H1 (cell line): ENCODE results near the gene PTF1A. TPM values are rescaled to one million over a fixed set of nuclear protein-coding genes. Genes with fewer than 3 reads are reported as not detected.

ENCODE experiments used
- CTCF ChIA-PET: fragments of 300-600 bp; sonication (Branson Sonifier 250); formaldehyde crosslinking; loops from one replicate; lab custom pipeline; 2021; ENCODE audit not compliant: partially characterized antibody; lab: Charles Lee
- POLR2A ChIA-PET: fragments of 300-600 bp; sonication (Branson Sonifier 250); formaldehyde crosslinking; loops from one replicate; lab custom pipeline; 2021; ENCODE audit warnings: inconsistent platforms; ENCODE audit not compliant: partially characterized antibody; lab: Charles Lee
- DNase-seq, 2 experiments: peaks; one replicate each; pipeline versions ENCODE4 v3.0.0 to v3.0.0-alpha.2; 2010 to 2022; ENCODE audit warnings: low spot score in 2 of 2, low read depth in 1 of 2, mixed read lengths in 1 of 2
- FAIRE-seq: peaks from 2 replicates; lab custom pipeline; 2011; peaks lifted over from hg19 to GRCh38; lab: Jason Lieb, UNC
- H2AFZ ChIP-seq: 2 replicates; pipeline ENCODE4 v1.8.1; 2012; ENCODE audit warnings: low read length, inconsistent platforms
- H2AK5ac ChIP-seq: 2 replicates; pipeline ENCODE4 v1.6.1; 2013; ENCODE audit warnings: low read depth, low read length
- H2BK120ac ChIP-seq: replicated peaks from 2 replicates; pipeline ENCODE3; 2013; ENCODE audit warnings: low read depth, low read length, inconsistent platforms
- H2BK12ac ChIP-seq: 2 replicates; pipeline ENCODE4 v1.6.1; 2013; ENCODE audit warnings: low read depth, low read length
- H2BK15ac ChIP-seq: 2 replicates; pipeline ENCODE4 v1.6.1; 2013; ENCODE audit warnings: low read length
- H2BK20ac ChIP-seq: 2 replicates; pipeline ENCODE4 v1.6.1; 2013; ENCODE audit warnings: low read length
- H2BK5ac ChIP-seq: 2 replicates; pipeline ENCODE4 v1.6.1; 2013; ENCODE audit warnings: low read depth, low read length
- H3K14ac ChIP-seq: 2 replicates; pipeline ENCODE4 v1.6.1; 2013; ENCODE audit warnings: inconsistent platforms; ENCODE audit not compliant: insufficient read length
- H3K18ac ChIP-seq: 2 replicates; pipeline ENCODE4 v1.6.1; 2013; ENCODE audit warnings: low read length; ENCODE audit errors: extremely low read depth
- H3K23ac ChIP-seq: 2 replicates; pipeline ENCODE4 v1.6.1; 2013; ENCODE audit warnings: inconsistent platforms; ENCODE audit not compliant: insufficient read length
- H3K23me2 ChIP-seq: 2 replicates; pipeline ENCODE4 v1.6.1; 2013; ENCODE audit warnings: low read depth, low read length
- H3K27ac ChIP-seq: 2 replicates; pipeline ENCODE4 v1.6.1; 2011; ENCODE audit warnings: low read depth, low read length, inconsistent platforms
- H3K27me3 ChIP-seq, 4 experiments: replicated peaks in 1 of 4; 1 replicate in 1 of 4; 2 replicates in 3 of 4; pipeline versions ENCODE4 v1.6.1 to v1.8.1; 2011 to 2013; ENCODE audit warnings: low read length in 3 of 4, mild to moderate bottlenecking in 3 of 4, inconsistent platforms in 2 of 4, mixed read lengths in 2 of 4, moderate library complexity in 1 of 4; ENCODE audit not compliant: control insufficient read depth in 3 of 4, insufficient read depth in 3 of 4; ENCODE audit errors: extremely low read depth in 1 of 4
- H3K36me3 ChIP-seq, 4 experiments: 2 replicates each; pipeline versions ENCODE4 v1.6.1 to v1.8.1; 2011 to 2013; ENCODE audit warnings: mild to moderate bottlenecking in 4 of 4, low read length in 3 of 4, moderate library complexity in 2 of 4, control low read depth in 1 of 4, inconsistent platforms in 1 of 4; ENCODE audit not compliant: insufficient read depth in 4 of 4, control insufficient read depth in 2 of 4
- H3K4ac ChIP-seq: replicated peaks from 2 replicates; pipeline ENCODE3; 2013; ENCODE audit warnings: low read length, low read depth, mixed read lengths, inconsistent platforms; ENCODE audit not compliant: insufficient read length
- H3K4me1 ChIP-seq, 4 experiments: replicated peaks in 1 of 4; 1 replicate in 1 of 4; 2 replicates in 3 of 4; pipeline versions ENCODE4 v1.6.1 to v1.8.1; 2011 to 2013; ENCODE audit warnings: low read length in 3 of 4, inconsistent platforms in 2 of 4, mixed read lengths in 1 of 4; ENCODE audit not compliant: insufficient read depth in 4 of 4, control insufficient read depth in 3 of 4
- H3K4me2 ChIP-seq, 2 experiments: 2 replicates each; pipeline versions ENCODE4 v1.6.1 to v1.8.1; 2011 to 2013; ENCODE audit warnings: low read depth in 2 of 2, low read length in 2 of 2, control low read depth in 1 of 2, inconsistent platforms in 1 of 2, mild to moderate bottlenecking in 1 of 2; ENCODE audit not compliant: insufficient read depth in 1 of 2
- H3K4me3 ChIP-seq, 4 experiments: fragments of 200-600, 300-600 bp in 1 of 4; sonication (generic), shearing (Covaris generic), sonication (Bioruptor Twin) in 1 of 4; 2 replicates each; pipeline versions ENCODE4 v1.5.1 to v1.8.1; 2011 to 2016; ENCODE audit warnings: low read length in 4 of 4, low read depth in 3 of 4, control low read depth in 2 of 4, inconsistent platforms in 2 of 4, mild to moderate bottlenecking in 2 of 4, mixed read lengths in 1 of 4, moderate library complexity in 1 of 4; ENCODE audit not compliant: insufficient read depth in 2 of 4; ENCODE audit errors: extremely low read depth in 1 of 4
- H3K56ac ChIP-seq: replicated peaks from 2 replicates; pipeline ENCODE3; 2013; ENCODE audit warnings: low read depth, mild to moderate bottlenecking, mixed read lengths, low read length, inconsistent platforms; ENCODE audit not compliant: insufficient read length
- H3K79me1 ChIP-seq: 2 replicates; pipeline ENCODE4 v1.6.1; 2013; ENCODE audit warnings: low read depth, low read length, control low read depth
- H3K79me2 ChIP-seq, 2 experiments: 2 replicates each; pipeline versions ENCODE4 v1.6.1 to v1.8.1; 2012 to 2013; ENCODE audit warnings: low read length in 2 of 2, mild to moderate bottlenecking in 2 of 2, inconsistent platforms in 1 of 2; ENCODE audit not compliant: insufficient read depth in 2 of 2, control insufficient read depth in 1 of 2
- H3K9ac ChIP-seq, 4 experiments: replicated peaks in 1 of 4; 1 replicate in 1 of 4; 2 replicates in 3 of 4; pipeline versions ENCODE4 v1.6.1 to v1.8.1; 2011 to 2013; ENCODE audit warnings: low read depth in 3 of 4, low read length in 3 of 4, control low read depth in 2 of 4, mild to moderate bottlenecking in 2 of 4, moderate library complexity in 2 of 4, inconsistent platforms in 1 of 4; ENCODE audit errors: extremely low read depth in 1 of 4
- H3K9me3 ChIP-seq, 2 experiments: 2 replicates each; pipeline versions ENCODE4 v1.6.1 to v1.8.1; 2012 to 2013; ENCODE audit warnings: mild to moderate bottlenecking in 2 of 2, moderate library complexity in 2 of 2, control low read depth in 1 of 2, inconsistent platforms in 1 of 2, low read depth in 1 of 2, low read length in 1 of 2, mixed read lengths in 1 of 2; ENCODE audit not compliant: insufficient read depth in 2 of 2
- H4K20me1 ChIP-seq, 2 experiments: replicated peaks in 1 of 2; 2 replicates each; pipeline versions ENCODE3 to v1.8.1; 2011 to 2013; ENCODE audit warnings: inconsistent platforms in 2 of 2, low read length in 2 of 2, mild to moderate bottlenecking in 1 of 2; ENCODE audit not compliant: insufficient read depth in 2 of 2, control insufficient read depth in 1 of 2
- H4K5ac ChIP-seq: 2 replicates; pipeline ENCODE4 v1.6.1; 2013; ENCODE audit warnings: low read length, low read depth, mixed read lengths, inconsistent platforms; ENCODE audit not compliant: insufficient read length
- H4K8ac ChIP-seq: 2 replicates; pipeline ENCODE4 v1.8.0; 2013; ENCODE audit warnings: mild to moderate bottlenecking, moderate library complexity, low read length, inconsistent platforms; ENCODE audit not compliant: insufficient read depth; ENCODE audit errors: extremely low read depth
- H4K91ac ChIP-seq: replicated peaks from 2 replicates; pipeline ENCODE3; 2013; ENCODE audit warnings: low read length, mixed read lengths, inconsistent platforms; ENCODE audit not compliant: insufficient read length
- BACH1 ChIP-seq: IDR thresholded peaks from 2 replicates; pipeline ENCODE4 v1.6.1; 2012; ENCODE audit warnings: low read length, improper control_type of control experiment
- CHD1 ChIP-seq: IDR thresholded peaks from 2 replicates; pipeline ENCODE4 v1.6.1; 2012; ENCODE audit warnings: low read depth, low read length, improper control_type of control experiment
- CTCF ChIP-seq, 3 experiments: IDR thresholded peaks; 1 replicate in 2 of 3; 2 replicates in 1 of 3; pipeline versions ENCODE4 v1.5.1 to v1.6.1; 2011; ENCODE audit warnings: low read length in 3 of 3, mild to moderate bottlenecking in 3 of 3, inconsistent platforms in 2 of 3, low read depth in 1 of 3, moderate library complexity in 1 of 3; ENCODE audit not compliant: insufficient read depth in 1 of 3; ENCODE audit errors: control extremely low read depth in 1 of 3
- FOSL1 ChIP-seq: IDR thresholded peaks from 2 replicates; pipeline ENCODE4 v1.6.1; 2011; ENCODE audit warnings: mild to moderate bottlenecking, low read depth, low read length, moderate library complexity; ENCODE audit not compliant: insufficient read depth
- HDAC2 ChIP-seq, 2 experiments: fragments of 300-600 bp in 1 of 2; sonication (generic) in 1 of 2; IDR thresholded peaks; 2 replicates each; pipeline ENCODE4 v1.6.1; 2011 to 2012; ENCODE audit warnings: low read depth in 2 of 2, low read length in 2 of 2, mild to moderate bottlenecking in 2 of 2, moderate library complexity in 2 of 2, borderline replicate concordance in 1 of 2, inconsistent platforms in 1 of 2
- JUND ChIP-seq: IDR thresholded peaks from 2 replicates; pipeline ENCODE4 v1.6.1; 2011; ENCODE audit warnings: mild to moderate bottlenecking, improper control_type of control experiment, low read length
- RBBP5 ChIP-seq: IDR thresholded peaks from 2 replicates; pipeline ENCODE4 v1.7.1; 2012; ENCODE audit warnings: low read depth, mild to moderate bottlenecking, inconsistent platforms, low read length, moderate library complexity, borderline replicate concordance
- RXRA ChIP-seq: IDR thresholded peaks from 2 replicates; pipeline ENCODE4 v1.6.1; 2011; ENCODE audit warnings: low read depth, mild to moderate bottlenecking, low read length, moderate library complexity; ENCODE audit not compliant: insufficient read depth
- SAP30 ChIP-seq: fragments of 300-600 bp; sonication (generic); IDR thresholded peaks from 2 replicates; pipeline ENCODE4 v1.7.1; 2012; ENCODE audit warnings: low read length, moderate library complexity, mild to moderate bottlenecking, inconsistent platforms; ENCODE audit not compliant: insufficient read depth, insufficient replicate concordance
- SP1 ChIP-seq: IDR thresholded peaks from 2 replicates; pipeline ENCODE4 v1.6.1; 2011; ENCODE audit warnings: low read depth, low read length
- SP4 ChIP-seq: IDR thresholded peaks from 2 replicates; pipeline ENCODE4 v1.6.1; 2012; ENCODE audit warnings: low read length, inconsistent platforms
- YY1 ChIP-seq: IDR thresholded peaks from 2 replicates; pipeline ENCODE4 v1.6.1; 2011; ENCODE audit warnings: low read depth, mild to moderate bottlenecking, low read length
- WGBS, 2 experiments: shearing (Covaris generic) in 1 of 2; methylation state at CpG; one replicate each; pipeline versions ENCODE4 v1.1.6 to v1.1.7; 2013 to 2015; ENCODE audit warnings: low lambda C conversion rate in 2 of 2, mixed read lengths in 2 of 2, inconsistent platforms in 1 of 2, low coverage in 1 of 2, missing lambda C conversion rate in 1 of 2; ENCODE audit not compliant: insufficient replicate concordance in 2 of 2, insufficient coverage in 1 of 2, insufficient read length in 1 of 2; ENCODE audit errors: extremely low coverage in 1 of 2, missing lambda C conversion rate in 1 of 2; 5-methylcytosine and 5-hydroxymethylcytosine counted together
- polyA plus RNA-seq, 7 experiments: library from polyadenylated mRNA; depleted of rRNA in 3 of 7; stranded (reverse) in 5 of 7; unstranded in 2 of 7; fragments of >200 nt in 5 of 7; fragments of 200-250 nt in 2 of 7; gene quantifications; 1 replicate in 5 of 7; 2 replicates in 1 of 7; 4 replicates in 1 of 7; pipeline versions ENCODE4 v1.2.1 to v1.2.3, GENCODE V29; 2011 to 2013; ENCODE audit warnings: missing spikeins in 2 of 7, mixed read lengths in 2 of 7
- total RNA-seq: library from RNA; stranded (reverse); fragmentation: NEBNext Ultra II Directional; extraction: Animal tissue kit (Norgen Biotek cat#: 25700); gene quantifications from 2 replicates; pipeline ENCODE4 v1.2.1, GENCODE V29; 2021

PTF1A gene
- total and polyA plus RNA-seq, 2 of the 8 experiments (the other 6 are each of a cell fraction or from before 2014, with no cell fraction given) = not detected

- Histone ChIP-seq H3K27ac (no peak overlapping the region), H3K4me1 (no peaks in the 10 kb centered on the region), H3K27me3 (no peaks in the 10 kb centered on the region; a peak in 1 of 7 replicates), H3K23ac (no peak overlapping the region), H3K9me3 (no peaks in the 10 kb centered on the region), H3K9ac (no peak overlapping the region), H3K23me2 (no peaks in the 10 kb centered on the region), H2BK5ac (no peak overlapping the region), H2AK5ac (no peak overlapping the region), H3K56ac (no peak overlapping the region), H3K4me2 (no peak overlapping the region), H2BK15ac (no peak overlapping the region), H3K4me3 (no peak overlapping the region), H4K5ac (no peak overlapping the region), H3K36me3 (no peaks in the 10 kb centered on the region), H2BK12ac (no peak overlapping the region), H3K14ac (no peak overlapping the region), H2AFZ (no peak overlapping the region; the same call in 1 of the 2 replicates), H3K4ac (no peak overlapping the region), H2BK20ac (no peak overlapping the region), H3K79me2 (no peaks in the 10 kb centered on the region), H4K91ac (no peak overlapping the region), H2BK120ac (no peak overlapping the region), H3K18ac (no peak overlapping the region), H3K79me1 (no peaks in the 10 kb centered on the region), H4K8ac (no peak overlapping the region), H4K20me1 (peaks cover 0 to 2% of the 10 kb centered on the region in 2 experiments)
- ChIA-PET POLR2A (interaction anchor here (0.8 kb wide), 1 partner anchor 11 kb away, joined by 3 read pairs; no protein-coding TSS in a partner anchor), CTCF (interaction anchor here (0.8 to 4.1 kb wide), 5 partner anchors 11 to 66 kb away, joined by 3 to 27 read pairs (median 3); no protein-coding TSS in a partner anchor)
- FAIRE-seq = no peak
- WGBS, 2 experiments = 81% methylated on average over 6 of the region's 6 CpGs; no CpG with 5 or more reads in 1 of the 2 experiments
- no peak for DNase-seq
- TF ChIP-seq SAP30 (no peak), YY1 (no peak), SP1 (no peak), CHD1 (no peak), RBBP5 (no peak), HDAC2 (IDR thresholded peaks at IDR 0.05; ENCODE audit: borderline replicate concordance in 1 of 2, low read depth in 2 of 2, low read length in 2 of 2) (no peak), SP4 (no peak), FOSL1 (no peak), RXRA (no peak), BACH1 (no peak), CTCF (IDR thresholded peaks at IDR 0.05; ENCODE audit: control extremely low read depth in 1 of 3, insufficient read depth in 1 of 3, low read depth in 1 of 3, low read length in 3 of 3) (no peak), JUND (no peak)
Measured at GRCh38 chr10:23147035-23147434, 45.1 kb upstream of the PTF1A start.
